CD4-positive, alpha-beta memory T cell (primary cell): Measurements from ENCODE around the gene DSC3. TPM values are rescaled to one million over a fixed set of nuclear protein-coding genes. Genes with fewer than 3 reads are reported as not detected.

ENCODE experiments used
- CTCF ChIA-PET: fragments of 350-600 bp; sonication (Branson Sonifier 250); formaldehyde crosslinking; loops from one replicate; lab custom pipeline; 2021; ENCODE audit warnings: inconsistent platforms; ENCODE audit not compliant: partially characterized antibody; lab: Charles Lee
- POLR2A ChIA-PET: fragments of 350-600 bp; sonication (Branson Sonifier 250); formaldehyde crosslinking; loops from one replicate; lab custom pipeline; 2021; ENCODE audit not compliant: partially characterized antibody; lab: Charles Lee
- DNase-seq, 5 donors: peaks; one replicate each; pipeline versions ENCODE4 v3.0.0 to v3.0.0-alpha.2; 2020 to 2022; ENCODE audit warnings: mixed read lengths in 1 of 5
- H3K27ac ChIP-seq: one replicate; pipeline ENCODE4 v1.7.0; 2013; ENCODE audit warnings: low read depth, low read length
- H3K27me3 ChIP-seq: 2 replicates; pipeline ENCODE4 v1.7.0; 2013; ENCODE audit warnings: mild to moderate bottlenecking, low read length, moderate library complexity; ENCODE audit not compliant: insufficient read depth
- H3K36me3 ChIP-seq: 2 replicates; pipeline ENCODE4 v1.7.0; 2013; ENCODE audit warnings: mild to moderate bottlenecking, low read length, moderate library complexity; ENCODE audit not compliant: insufficient read depth
- H3K4me1 ChIP-seq: 2 replicates; pipeline ENCODE4 v1.7.0; 2013; ENCODE audit warnings: mild to moderate bottlenecking, low read length, moderate library complexity; ENCODE audit not compliant: insufficient read depth
- H3K4me3 ChIP-seq, 2 donors: one replicate each; pipeline ENCODE4 v1.7.0; 2013; ENCODE audit warnings: low read length in 2 of 2, mild to moderate bottlenecking in 1 of 2
- H3K9me3 ChIP-seq, 2 donors: one replicate each; pipeline ENCODE4 v1.7.0; 2013; ENCODE audit warnings: low read length in 2 of 2, control low read depth in 1 of 2; ENCODE audit not compliant: control insufficient read depth in 1 of 2
- H3K27ac Mint-ChIP-seq, 7 donors: one replicate each; pipeline ENCODE4 v1.8.0; 2020 to 2021; ENCODE audit warnings: mixed read lengths in 7 of 7, mild to moderate bottlenecking in 6 of 7, inconsistent platforms in 3 of 7, moderate library complexity in 3 of 7
- H3K27me3 Mint-ChIP-seq, 2 donors: one replicate each; pipeline ENCODE4 v1.8.0; 2020 to 2021; ENCODE audit warnings: mixed read lengths in 2 of 2
- H3K36me3 Mint-ChIP-seq, 2 donors: one replicate each; pipeline ENCODE4 v1.8.0; 2020 to 2021; ENCODE audit warnings: mixed read lengths in 2 of 2, inconsistent platforms in 1 of 2, mild to moderate bottlenecking in 1 of 2
- H3K4me1 Mint-ChIP-seq, 4 donors: one replicate each; pipeline ENCODE4 v1.8.0; 2020 to 2021; ENCODE audit warnings: mixed read lengths in 4 of 4, mild to moderate bottlenecking in 1 of 4
- H3K4me3 Mint-ChIP-seq, 8 donors: one replicate each; pipeline ENCODE4 v1.8.0; 2020 to 2021; ENCODE audit warnings: mixed read lengths in 8 of 8, mild to moderate bottlenecking in 7 of 8, moderate library complexity in 6 of 8, inconsistent platforms in 3 of 8
- H3K9me3 Mint-ChIP-seq, 8 donors: one replicate each; pipeline ENCODE4 v1.8.0; 2020 to 2021; ENCODE audit warnings: mixed read lengths in 8 of 8, mild to moderate bottlenecking in 5 of 8, inconsistent platforms in 3 of 8, moderate library complexity in 1 of 8
- intact Hi-C: fragments of 100-400 bp; cut with micrococcal nuclease; formaldehyde crosslinking; loops from one replicate; pipeline ENCODE4 v1.15.1; 2023
- polyA plus RNA-seq, 2 donors: library from polyadenylated mRNA; unstranded; fragments of 300-500 nt; fragmentation: Illumina TruSeq; gene quantifications; one replicate each; pipeline ENCODE4 v1.2.3, GENCODE V29; 2021
- total RNA-seq, 2 experiments: library from RNA; stranded (reverse); gene quantifications; one replicate each; pipeline ENCODE4 v1.2.3, GENCODE V29; 2021

The DSC3 gene
- total and polyA plus RNA-seq, 4 experiments from 2014 or later: not detected

DNA sequence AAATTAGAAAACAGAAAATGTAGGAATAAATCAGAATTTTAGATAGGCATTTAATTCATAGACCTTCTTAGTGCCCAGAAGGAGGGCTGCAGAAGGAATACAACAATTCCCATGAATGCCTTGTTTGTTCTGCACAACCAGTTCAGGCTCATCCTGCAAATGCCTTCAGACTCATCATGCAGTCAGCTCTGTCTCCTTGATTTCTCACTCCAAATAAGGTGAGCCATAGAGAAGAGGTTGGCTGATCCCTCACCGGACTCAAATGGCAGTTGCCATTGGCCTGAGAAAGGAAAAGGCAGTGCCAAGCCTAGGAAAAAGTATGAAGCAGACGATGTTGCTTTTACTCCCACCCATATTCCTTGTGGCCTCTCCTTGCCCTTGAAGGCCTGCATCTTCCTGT is 50.3 kb downstream of the DSC3 start:
- no peaks in the 10 kb centered on the region for H3K36me3 ChIP-seq
- Mint-ChIP-seq H3K4me3 (no peak overlapping the region), H3K4me1 (no peaks in the 10 kb centered on the region), H3K9me3 (peaks cover 0 to 10% (median 3%) of the 10 kb centered on the region in 8 donors), H3K27ac (no peak overlapping the region), H3K36me3 (no peaks in the 10 kb centered on the region), H3K27me3 (no peaks in the 10 kb centered on the region)
- no peak overlapping the region for H3K27ac ChIP-seq
- no peak for DNase-seq
- POLR2A ChIA-PET: no interaction called here
- H3K4me1 ChIP-seq: no peaks in the 10 kb centered on the region
- intact Hi-C loops: no loop called here
- no peak overlapping the region for H3K4me3 ChIP-seq
- no peaks in the 10 kb centered on the region for H3K9me3 ChIP-seq
- no peaks in the 10 kb centered on the region for H3K27me3 ChIP-seq
- CTCF ChIA-PET: no interaction called here

DNA sequence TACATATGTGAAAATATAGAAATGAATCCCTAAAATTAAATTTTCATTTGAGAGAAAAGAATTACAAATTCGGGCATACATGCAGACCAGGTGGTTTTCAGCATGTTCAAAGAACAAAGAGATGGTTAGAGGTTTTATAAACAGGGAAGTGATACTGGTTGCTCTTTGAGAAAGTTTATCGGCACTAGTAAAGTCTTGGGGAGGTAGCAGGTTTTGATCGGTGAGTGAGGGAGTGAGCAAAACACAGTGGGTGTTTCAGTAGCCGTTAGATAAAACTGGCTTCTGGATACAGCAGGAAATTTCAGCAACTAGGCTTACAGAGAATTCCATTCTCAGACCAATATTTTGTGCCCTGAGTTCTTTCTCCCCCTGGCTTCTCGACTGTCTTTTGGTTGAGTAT is 51.1 kb downstream of the DSC3 start:
- H3K36me3 Mint-ChIP-seq: no peaks in the 10 kb centered on the region
- Histone ChIP-seq H3K4me3 (no peak overlapping the region), H3K9me3 (no peaks in the 10 kb centered on the region), H3K4me1 (no peaks in the 10 kb centered on the region), H3K27ac (no peak overlapping the region), H3K27me3 (no peaks in the 10 kb centered on the region), H3K36me3 (no peaks in the 10 kb centered on the region)
- ChIA-PET CTCF (no interaction called here), POLR2A (no interaction called here)
- H3K4me1 Mint-ChIP-seq: no peaks in the 10 kb centered on the region
- peaks cover 0 to 7% (median 2%) of the 10 kb centered on the region in 8 donors for H3K9me3 Mint-ChIP-seq
- no peak overlapping the region for H3K4me3 Mint-ChIP-seq
- no peaks in the 10 kb centered on the region for H3K27me3 Mint-ChIP-seq
- intact Hi-C loops: no loop called here
- DNase-seq: no peak
- no peak overlapping the region for H3K27ac Mint-ChIP-seq

DNA sequence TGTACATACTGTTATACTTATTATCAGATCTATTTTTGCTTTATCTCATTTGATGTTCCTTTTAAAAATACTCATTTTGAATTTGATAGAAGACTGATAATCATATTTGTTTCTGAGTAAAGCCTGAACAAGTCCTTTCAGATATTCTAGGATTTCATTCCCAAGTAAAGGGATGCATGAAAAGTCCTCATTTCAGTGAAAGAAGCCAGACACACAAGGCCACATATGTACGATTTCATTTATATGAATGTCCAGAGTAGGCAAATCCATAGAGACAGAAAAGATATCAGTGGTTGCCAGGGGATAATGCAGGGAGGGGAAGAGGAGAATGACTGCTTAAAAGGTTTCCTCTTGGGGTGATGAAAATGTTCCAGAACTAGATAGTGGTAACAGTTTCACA is 53.4 kb downstream of the DSC3 start:
- H3K4me3 Mint-ChIP-seq: no peak overlapping the region
- intact Hi-C loops: no loop called here
- H3K27me3 Mint-ChIP-seq: no peaks in the 10 kb centered on the region
- H3K4me1 ChIP-seq: no peaks in the 10 kb centered on the region
- peaks cover 0 to 8% (median 5%) of the 10 kb centered on the region in 8 donors for H3K9me3 Mint-ChIP-seq
- H3K4me1 Mint-ChIP-seq: no peaks in the 10 kb centered on the region
- H3K36me3 Mint-ChIP-seq: no peaks in the 10 kb centered on the region
- H3K27ac ChIP-seq: no peak overlapping the region
- no peaks in the 10 kb centered on the region for H3K9me3 ChIP-seq
- H3K36me3 ChIP-seq: no peaks in the 10 kb centered on the region
- no peaks in the 10 kb centered on the region for H3K27me3 ChIP-seq
- ChIA-PET CTCF (no interaction called here), POLR2A (no interaction called here)
- no peak overlapping the region for H3K27ac Mint-ChIP-seq
- H3K4me3 ChIP-seq: no peak overlapping the region
- no peak for DNase-seq

DNA sequence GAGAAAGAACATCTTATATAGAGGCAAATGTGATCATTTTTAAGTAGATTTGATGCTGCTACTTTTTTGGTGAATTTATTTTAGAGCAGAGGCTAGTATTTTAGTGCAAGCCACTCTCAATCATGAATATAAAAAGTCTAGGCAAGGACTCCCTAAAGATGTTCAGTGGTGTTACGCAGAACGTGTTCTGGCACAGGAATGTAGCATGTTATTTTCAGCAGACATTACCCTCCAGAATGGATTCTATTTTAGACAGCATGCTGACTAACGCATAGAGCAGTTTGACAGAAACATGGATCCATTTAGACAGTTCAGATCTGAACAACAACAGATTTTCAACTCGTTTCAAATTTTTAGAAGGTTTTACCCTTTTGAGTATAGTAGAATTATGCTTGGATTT is 54.1 kb downstream of the DSC3 start:
- H3K4me1 Mint-ChIP-seq: no peaks in the 10 kb centered on the region
- H3K27ac Mint-ChIP-seq: no peak overlapping the region
- ChIA-PET POLR2A (no interaction called here), CTCF (no interaction called here)
- H3K27me3 ChIP-seq: no peaks in the 10 kb centered on the region
- H3K4me3 ChIP-seq: no peak overlapping the region
- H3K4me3 Mint-ChIP-seq: no peak overlapping the region
- H3K36me3 ChIP-seq: no peaks in the 10 kb centered on the region
- H3K27me3 Mint-ChIP-seq: no peaks in the 10 kb centered on the region
- H3K4me1 ChIP-seq: no peaks in the 10 kb centered on the region
- intact Hi-C loops: no loop called here
- DNase-seq: no peak
- H3K27ac ChIP-seq: no peak overlapping the region
- H3K36me3 Mint-ChIP-seq: no peaks in the 10 kb centered on the region
- peaks cover 2 to 9% (median 5%) of the 10 kb centered on the region in 8 donors for H3K9me3 Mint-ChIP-seq
- H3K9me3 ChIP-seq: no peaks in the 10 kb centered on the region

DNA sequence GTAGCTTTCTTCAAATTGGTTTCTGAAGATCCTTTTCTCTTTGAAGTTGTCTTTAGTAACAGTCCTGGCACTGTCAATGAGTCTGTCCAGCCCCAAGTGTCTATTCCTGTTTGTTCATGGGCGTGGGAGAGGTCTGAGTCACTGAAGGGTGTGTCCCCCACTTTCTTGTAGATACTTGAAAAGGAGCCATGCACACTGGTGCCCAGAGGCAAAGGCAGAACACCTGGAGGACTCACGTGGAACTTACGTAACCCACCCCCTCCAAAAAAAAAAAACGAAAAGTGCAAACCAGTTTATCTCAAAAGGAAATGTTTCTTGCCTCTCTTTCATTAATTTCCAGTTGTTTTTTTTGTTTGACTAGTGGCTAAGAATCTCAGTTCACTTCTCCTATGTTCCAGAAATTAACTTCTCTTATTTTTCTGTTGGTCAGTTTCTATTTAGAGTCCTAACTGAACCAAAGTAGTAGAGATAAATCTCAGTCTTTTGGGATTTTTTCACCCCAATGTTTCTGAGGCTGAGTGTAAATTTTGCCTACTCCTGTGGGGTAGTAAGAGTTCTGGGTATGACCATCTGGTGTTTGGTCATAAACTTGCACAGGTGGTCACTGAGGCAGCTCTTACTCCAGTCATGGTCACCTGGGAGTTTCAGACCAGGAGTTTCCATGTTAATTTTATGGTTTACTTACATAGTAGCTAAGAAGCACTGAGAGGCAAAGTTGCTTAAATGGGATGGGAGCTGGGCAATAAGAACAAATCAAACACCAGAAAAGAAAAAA is 54.9 kb downstream of the DSC3 start:
- H3K27me3 Mint-ChIP-seq: no peaks in the 10 kb centered on the region
- no peaks in the 10 kb centered on the region for H3K36me3 Mint-ChIP-seq
- peaks cover 2 to 10% (median 6%) of the 10 kb centered on the region in 8 donors for H3K9me3 Mint-ChIP-seq
- no peaks in the 10 kb centered on the region for H3K27me3 ChIP-seq
- ChIA-PET CTCF (no interaction called here), POLR2A (no interaction called here)
- H3K4me1 ChIP-seq: no peaks in the 10 kb centered on the region
- H3K4me1 Mint-ChIP-seq: no peaks in the 10 kb centered on the region
- no peak overlapping the region for H3K4me3 Mint-ChIP-seq
- intact Hi-C loops: no loop called here
- DNase-seq: no peak
- H3K9me3 ChIP-seq: no peaks in the 10 kb centered on the region
- H3K4me3 ChIP-seq: no peak overlapping the region
- no peaks in the 10 kb centered on the region for H3K36me3 ChIP-seq
- H3K27ac Mint-ChIP-seq: no peak overlapping the region
- no peak overlapping the region for H3K27ac ChIP-seq

DNA sequence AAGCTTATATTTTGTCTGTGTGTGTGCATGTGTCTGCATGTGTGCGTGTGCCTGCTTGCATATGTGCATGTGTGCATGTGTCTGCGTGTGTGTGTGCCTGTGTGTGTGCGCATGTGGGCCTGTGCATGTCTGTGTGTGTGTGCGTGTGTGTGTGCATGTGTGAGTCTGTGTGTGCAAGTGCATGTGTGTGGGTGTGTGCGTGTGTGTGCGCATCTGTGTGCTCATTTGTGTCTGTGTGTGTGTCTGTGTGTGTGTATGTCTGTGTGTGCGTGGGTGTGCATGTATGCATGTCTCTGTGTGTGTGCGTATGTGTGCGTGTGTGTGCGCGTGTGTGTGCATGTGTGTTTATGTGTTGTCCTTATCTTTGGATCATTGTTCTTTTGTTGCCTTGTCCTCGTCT is 56.8 kb downstream of the DSC3 start:
- Histone ChIP-seq H3K27ac (no peak overlapping the region), H3K4me3 (no peak overlapping the region), H3K36me3 (no peaks in the 10 kb centered on the region), H3K4me1 (no peaks in the 10 kb centered on the region), H3K27me3 (no peaks in the 10 kb centered on the region), H3K9me3 (no peaks in the 10 kb centered on the region)
- peaks cover 0 to 2% of the 10 kb centered on the region in 2 donors for H3K27me3 Mint-ChIP-seq
- peaks cover 0 to 19% (median 10%) of the 10 kb centered on the region in 8 donors for H3K9me3 Mint-ChIP-seq
- intact Hi-C loops: no loop called here
- POLR2A ChIA-PET: no interaction called here
- CTCF ChIA-PET: no interaction called here
- no peak overlapping the region for H3K4me3 Mint-ChIP-seq
- H3K36me3 Mint-ChIP-seq: no peaks in the 10 kb centered on the region
- no peak for DNase-seq
- no peak overlapping the region for H3K27ac Mint-ChIP-seq
- H3K4me1 Mint-ChIP-seq: no peaks in the 10 kb centered on the region

DNA sequence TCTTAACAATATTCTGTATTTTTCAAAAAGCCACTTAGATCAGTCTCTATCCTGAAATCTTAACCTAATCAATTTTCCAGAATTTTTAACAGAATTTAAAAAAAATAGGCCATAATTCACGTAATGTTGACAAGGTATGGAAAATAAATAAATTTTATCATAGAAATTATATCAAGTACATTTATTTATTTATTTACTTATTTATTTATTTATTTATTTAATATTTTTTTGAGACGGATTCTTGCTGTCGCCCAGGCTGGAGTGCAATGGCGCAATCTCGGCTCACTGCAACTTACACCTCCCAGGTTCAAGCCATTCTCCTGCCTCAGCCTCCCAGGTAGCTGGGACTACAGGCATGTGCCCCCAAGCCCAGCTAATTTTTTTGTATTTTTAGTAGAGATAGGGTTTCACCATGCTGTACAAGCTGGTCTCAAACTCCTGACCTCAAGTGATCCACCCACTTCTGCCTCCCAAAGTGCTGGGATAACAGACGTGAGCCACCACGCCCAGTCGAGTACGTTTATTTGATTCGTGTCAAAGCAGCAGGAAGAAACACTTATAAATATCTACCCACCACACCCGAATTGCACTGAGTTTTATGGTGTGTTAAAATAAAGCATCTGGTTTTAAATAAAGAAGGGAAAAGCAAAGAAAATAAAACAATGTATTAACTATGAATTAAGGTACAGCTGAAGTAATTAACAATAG is 60.1 kb downstream of the DSC3 start:
- H3K9me3 ChIP-seq: no peaks in the 10 kb centered on the region
- Mint-ChIP-seq H3K4me1 (no peaks in the 10 kb centered on the region), H3K9me3 (peaks cover 0 to 21% (median 11%) of the 10 kb centered on the region in 8 donors), H3K4me3 (no peak overlapping the region), H3K36me3 (no peaks in the 10 kb centered on the region), H3K27ac (no peak overlapping the region), H3K27me3 (peaks cover 0 to 2% of the 10 kb centered on the region in 2 donors)
- no peak overlapping the region for H3K27ac ChIP-seq
- H3K4me3 ChIP-seq: no peak overlapping the region
- ChIA-PET CTCF (no interaction called here), POLR2A (no interaction called here)
- DNase-seq: no peak
- H3K27me3 ChIP-seq: no peaks in the 10 kb centered on the region
- intact Hi-C loops: no loop called here
- no peaks in the 10 kb centered on the region for H3K36me3 ChIP-seq
- no peaks in the 10 kb centered on the region for H3K4me1 ChIP-seq
